NB4 (cell line): ENCODE results near the gene BRAT1.

Source experiments
- DNase-seq: peaks from one replicate; pipeline ENCODE4 v3.0.0; 2010; ENCODE audit warnings: low read depth
- H3K4me3 ChIP-seq: one replicate; pipeline ENCODE4 v1.5.1; 2011; ENCODE audit warnings: mild to moderate bottlenecking, low read depth, low read length, moderate library complexity
- MYC ChIP-seq: IDR thresholded peaks from 2 replicates; pipeline ENCODE4 v1.6.1; 2011; ENCODE audit warnings: low read depth, low read length
- POLR2A ChIP-seq: IDR thresholded peaks from 2 replicates; pipeline ENCODE4 v1.6.1; 2011; ENCODE audit warnings: mild to moderate bottlenecking; ENCODE audit not compliant: insufficient read length; ENCODE audit errors: extremely low read depth
- TF ChIP-seq, protein P1 (sequence below): IDR thresholded peaks from 2 replicates; pipeline ENCODE4 v1.6.1; 2011; ENCODE audit warnings: low read depth, low read length
- TF ChIP-seq, protein P2 (sequence below): IDR thresholded peaks from one replicate; pipeline ENCODE4 v1.5.1; 2012; ENCODE audit warnings: low read depth, low read length

Gene BRAT1

DNA sequence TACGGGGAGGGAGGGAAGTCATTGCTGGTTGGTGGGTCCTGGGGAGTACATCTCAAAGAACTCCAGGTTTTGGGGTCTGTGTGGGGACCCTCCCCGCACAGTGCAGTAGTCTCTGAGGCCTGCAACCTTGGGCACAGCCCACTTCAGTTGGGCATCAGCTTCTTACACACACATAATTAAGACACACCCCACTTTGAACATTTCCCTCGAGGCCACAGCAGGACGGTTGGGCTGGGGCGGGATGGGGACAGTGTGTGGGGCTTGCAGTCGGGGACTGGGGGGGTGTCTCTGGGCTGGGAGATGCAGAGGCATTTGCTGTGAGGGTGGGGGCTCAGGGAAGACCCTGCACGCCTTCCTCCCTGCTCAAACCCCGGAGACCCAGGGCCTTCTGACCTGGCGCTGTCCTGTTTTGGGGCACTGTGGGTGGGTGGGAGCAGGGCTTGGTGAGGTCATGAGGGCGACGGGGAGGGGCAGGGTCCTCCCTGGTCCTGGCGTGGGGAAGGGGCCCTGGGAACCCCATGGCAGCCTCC lies 34.5 kb downstream of the BRAT1 start:
- peak; percentile 62 for DNase-seq
- H3K4me3 ChIP-seq: peak overlapping the region; percentile 30
- TF ChIP-seq, protein P1, sequence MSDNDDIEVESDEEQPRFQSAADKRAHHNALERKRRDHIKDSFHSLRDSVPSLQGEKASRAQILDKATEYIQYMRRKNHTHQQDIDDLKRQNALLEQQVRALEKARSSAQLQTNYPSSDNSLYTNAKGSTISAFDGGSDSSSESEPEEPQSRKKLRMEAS: no peak
- TF ChIP-seq, protein P2, sequence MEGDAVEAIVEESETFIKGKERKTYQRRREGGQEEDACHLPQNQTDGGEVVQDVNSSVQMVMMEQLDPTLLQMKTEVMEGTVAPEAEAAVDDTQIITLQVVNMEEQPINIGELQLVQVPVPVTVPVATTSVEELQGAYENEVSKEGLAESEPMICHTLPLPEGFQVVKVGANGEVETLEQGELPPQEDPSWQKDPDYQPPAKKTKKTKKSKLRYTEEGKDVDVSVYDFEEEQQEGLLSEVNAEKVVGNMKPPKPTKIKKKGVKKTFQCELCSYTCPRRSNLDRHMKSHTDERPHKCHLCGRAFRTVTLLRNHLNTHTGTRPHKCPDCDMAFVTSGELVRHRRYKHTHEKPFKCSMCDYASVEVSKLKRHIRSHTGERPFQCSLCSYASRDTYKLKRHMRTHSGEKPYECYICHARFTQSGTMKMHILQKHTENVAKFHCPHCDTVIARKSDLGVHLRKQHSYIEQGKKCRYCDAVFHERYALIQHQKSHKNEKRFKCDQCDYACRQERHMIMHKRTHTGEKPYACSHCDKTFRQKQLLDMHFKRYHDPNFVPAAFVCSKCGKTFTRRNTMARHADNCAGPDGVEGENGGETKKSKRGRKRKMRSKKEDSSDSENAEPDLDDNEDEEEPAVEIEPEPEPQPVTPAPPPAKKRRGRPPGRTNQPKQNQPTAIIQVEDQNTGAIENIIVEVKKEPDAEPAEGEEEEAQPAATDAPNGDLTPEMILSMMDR: no peak
- no peak for TF ChIP-seq MYC
- TF ChIP-seq POLR2A: no peak

DNA sequence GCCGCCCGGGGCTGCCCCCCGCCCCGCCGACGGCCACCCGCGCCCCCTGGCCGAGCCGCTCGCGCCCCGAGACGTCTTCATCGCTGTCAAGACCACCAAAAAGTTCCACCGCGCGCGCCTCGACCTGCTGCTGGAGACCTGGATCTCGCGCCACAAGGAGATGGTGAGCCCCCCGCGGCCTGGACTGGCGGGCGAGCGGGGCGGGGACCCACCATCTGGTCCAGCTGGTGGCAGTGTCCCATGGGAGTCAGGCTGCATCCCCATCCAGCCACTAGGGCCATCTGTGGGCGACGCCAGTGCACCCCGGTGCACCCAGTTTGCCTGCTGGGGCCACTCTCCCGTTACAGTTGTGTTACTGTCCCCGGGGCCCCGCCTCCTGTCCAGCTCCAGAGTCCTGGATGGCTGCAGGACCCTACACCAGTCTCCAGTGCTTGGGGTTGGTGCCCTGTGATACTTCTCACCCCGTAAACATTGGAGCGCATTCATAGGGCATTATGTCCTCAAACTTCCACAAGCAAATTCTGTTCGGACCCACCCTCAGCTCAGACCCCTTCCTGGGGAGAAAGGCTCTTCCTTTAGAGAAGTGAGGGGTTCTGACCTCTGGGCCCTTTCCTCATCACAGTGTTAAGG lies 35.1 kb downstream of the BRAT1 start:
- peak; percentile 62 for DNase-seq
- TF ChIP-seq MYC (no peak), POLR2A (no peak)
- TF ChIP-seq, protein P2: no peak
- TF ChIP-seq, protein P1: no peak
- H3K4me3 ChIP-seq: peak overlapping the region; percentile 30

DNA sequence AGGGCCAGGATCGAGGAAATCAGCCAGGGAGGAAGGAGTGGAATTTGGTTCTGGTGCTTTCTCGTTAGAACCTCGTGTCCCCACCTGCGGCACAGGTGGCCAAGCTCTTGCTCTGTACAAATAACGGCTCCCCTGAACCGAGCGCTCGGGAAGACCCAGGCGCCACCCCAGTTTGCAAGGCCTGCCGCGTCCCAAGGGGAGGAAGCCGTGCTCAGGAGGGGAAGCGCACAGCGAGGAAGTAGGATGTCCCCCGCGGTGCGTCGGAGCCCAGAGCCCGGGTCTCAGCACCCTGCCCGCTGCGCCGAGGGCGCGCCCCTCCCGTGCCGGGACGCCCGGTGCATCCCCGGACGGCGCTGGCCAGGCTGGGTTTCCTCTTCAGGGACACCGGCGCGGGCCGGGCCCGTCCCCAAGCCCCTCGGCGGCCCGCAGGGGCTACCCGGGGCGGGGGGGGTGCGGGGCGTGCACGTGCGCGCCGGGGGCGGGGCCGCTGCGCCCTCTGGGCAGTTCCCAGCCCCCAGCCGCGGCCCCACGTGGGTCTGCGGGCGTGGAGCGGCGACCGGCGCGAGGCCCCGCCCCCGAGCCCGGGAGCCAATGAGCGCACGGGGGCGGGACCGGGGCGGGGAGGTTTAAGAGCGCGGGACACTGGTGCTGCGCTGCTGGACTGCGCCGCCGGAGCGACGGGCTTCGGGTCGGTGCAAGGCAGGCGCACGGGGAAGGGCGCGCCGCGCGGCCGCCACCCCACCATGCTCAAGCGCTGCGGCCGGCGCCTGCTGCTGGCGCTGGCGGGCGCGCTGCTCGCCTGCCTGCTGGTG lies 36.0 kb downstream of the BRAT1 start, which contains the start of gene LFNG:
Gene LFNG (plus strand): TSS at position 656 of the 812 bp plus-strand sequence. CDS start 88 bp downstream, at position 744.
- peak within 1 kb of the TSS; percentile 38 for H3K4me3 ChIP-seq
- TF ChIP-seq POLR2A: peak; percentile 75
- TF ChIP-seq, protein P1: peak; percentile 78
- TF ChIP-seq, protein P2: no peak
- TF ChIP-seq MYC: peak; percentile 41; the same call in 1 of the 2 replicates
- peak; percentile 97 for DNase-seq

DNA sequence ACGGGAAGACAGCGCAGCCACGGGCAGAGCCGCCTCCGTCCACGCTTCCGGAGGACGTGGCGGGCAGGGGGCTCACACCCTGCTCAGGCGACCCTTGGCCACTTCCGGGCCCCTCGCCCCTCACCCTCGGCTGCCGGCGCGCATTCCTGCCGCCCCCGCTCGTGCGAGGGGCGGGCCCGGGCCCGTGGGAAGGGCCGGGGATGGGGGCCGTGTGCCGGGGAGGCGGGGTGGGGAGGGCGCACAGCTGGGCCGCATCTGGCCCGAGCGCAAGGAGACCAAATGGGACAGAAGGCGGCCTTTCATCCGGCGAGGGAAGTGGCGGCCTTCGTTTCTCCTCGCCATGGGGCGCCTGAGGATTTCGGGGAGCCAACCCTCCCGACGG lies 36.6 kb downstream of the BRAT1 start:
- peak overlapping the region; percentile 38 for H3K4me3 ChIP-seq
- no peak for DNase-seq
- no peak for TF ChIP-seq POLR2A
- TF ChIP-seq, protein P2: no peak
- TF ChIP-seq MYC: no peak
- TF ChIP-seq, protein P1: no peak

DNA sequence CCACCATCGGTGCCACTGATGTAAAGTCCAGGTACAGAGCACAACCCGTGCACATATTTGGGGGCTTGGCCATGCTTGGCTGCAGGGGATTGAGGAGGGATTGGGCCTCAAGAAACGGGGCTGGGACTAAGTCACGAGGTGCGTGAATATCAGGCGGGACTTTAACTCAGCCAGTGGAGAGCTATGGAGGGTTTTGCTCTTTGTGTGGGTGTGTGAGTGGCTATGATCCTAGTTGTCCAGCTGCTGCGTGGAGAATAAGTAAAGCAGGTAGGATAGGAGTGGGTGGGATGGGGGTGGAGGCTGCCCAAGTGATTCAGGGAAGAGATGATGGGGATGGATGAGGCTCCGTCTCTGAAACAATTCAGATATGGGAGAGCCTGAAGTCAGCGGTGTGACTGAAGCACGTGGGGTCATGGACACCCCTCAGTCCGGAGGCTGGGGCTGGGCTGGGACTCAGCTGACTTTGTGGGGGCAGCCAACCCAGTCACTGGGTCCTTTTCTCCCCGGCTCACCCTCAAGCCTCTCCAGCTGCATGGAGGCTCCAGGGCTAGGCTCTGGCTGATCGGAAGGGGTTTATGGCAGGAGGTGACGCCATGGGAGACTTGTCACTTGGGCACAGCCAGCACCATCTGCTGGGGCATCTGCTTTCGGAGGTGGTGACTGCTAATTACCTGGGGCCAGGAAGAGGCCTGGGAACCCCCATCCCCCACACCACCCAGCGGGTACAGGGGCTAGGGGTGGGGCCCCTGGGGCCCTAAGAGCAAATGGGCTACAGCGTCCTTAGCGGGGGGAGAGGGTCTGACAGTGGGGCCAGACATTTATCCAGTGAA lies 37.4 kb downstream of the BRAT1 start:
- no peak for DNase-seq
- TF ChIP-seq POLR2A: no peak
- TF ChIP-seq MYC: no peak
- TF ChIP-seq, protein P1: no peak
- TF ChIP-seq, protein P2: no peak
- no peak overlapping the region for H3K4me3 ChIP-seq
